ENCODE measurements around the gene NTHL1. TPM values are rescaled to one million over a fixed set of nuclear protein-coding genes. Genes with fewer than 3 reads are reported as not detected.
A peak's percentile ranks its signal among the peaks of the same experiment; 100 is the strongest.

The NTHL1 gene
- total and polyA plus RNA-seq, 2 of the 13 experiments (the other 11 are each of a cell fraction or from before 2014, with no cell fraction given): 47.5 to 64.9 TPM

GRCh38 chr16:2047330-2048115 lies at the start of gene NTHL1, which contains the start of gene TSC2 (continued):
- TF ChIP-seq FOXO1 (CRISPR knock-in tag; IDR thresholded peaks at IDR 0.05) (no peak; the same call in 1 of the 2 replicates), PAF1 (CRISPR knock-in tag; IDR thresholded peaks at IDR 0.05) (no peak), ASH2L (IDR thresholded peaks at IDR 0.05; ENCODE audit: insufficient read length, low read depth, low read length) (peak; percentile 65), MATR3 (CRISPR knock-in tag; IDR thresholded peaks at IDR 0.05) (no peak), NFE2L2 (IDR thresholded peaks at IDR 0.05; ENCODE audit: low read length) (no peak), ZNF160 (CRISPR knock-in tag; IDR thresholded peaks at IDR 0.05) (no peak), THAP11 (CRISPR knock-in tag; IDR thresholded peaks at IDR 0.05) (peak; percentile 100), ZBTB7B (CRISPR knock-in tag; IDR thresholded peaks at IDR 0.05) (peak; percentile 40; the same call in 1 of the 2 replicates), ZNF597 (CRISPR knock-in tag; IDR thresholded peaks at IDR 0.05) (0 out of 2 replicates have a peak, but pooled peaks have one; percentile 36), ZNF232 (CRISPR knock-in tag; IDR thresholded peaks at IDR 0.05; ENCODE audit: borderline replicate concordance) (peak; percentile 29; the same call in 1 of the 2 replicates), ZNF619 (CRISPR knock-in tag; IDR thresholded peaks at IDR 0.05) (no peak; the same call in none of the 2 replicates), ZMYM4 (CRISPR knock-in tag; IDR thresholded peaks at IDR 0.05) (no peak), ZNF326 (CRISPR knock-in tag; IDR thresholded peaks at IDR 0.05; ENCODE audit: borderline replicate concordance) (no peak), STAG1 (CRISPR knock-in tag; IDR thresholded peaks at IDR 0.05) (peak; percentile 3; the same call in 1 of the 2 replicates), FOXC1 (CRISPR knock-in tag; IDR thresholded peaks at IDR 0.05; ENCODE audit: borderline replicate concordance) (no peak; the same call in 1 of the 2 replicates), ZNF792 (CRISPR knock-in tag; IDR thresholded peaks at IDR 0.05) (peak; percentile 0; the same call in 1 of the 2 replicates), NR2F6 (IDR thresholded peaks at IDR 0.05) (no peak), NR2F6 (CRISPR knock-in tag; IDR thresholded peaks at IDR 0.05) (peak; percentile 58), ZNF841 (CRISPR knock-in tag; IDR thresholded peaks at IDR 0.05; ENCODE audit: borderline replicate concordance) (no peak), MTA1 (CRISPR knock-in tag; IDR thresholded peaks at IDR 0.05; ENCODE audit: borderline replicate concordance) (no peak), ZFP41 (CRISPR knock-in tag; IDR thresholded peaks at IDR 0.05; ENCODE audit: borderline replicate concordance) (no peak), ZFP82 (CRISPR knock-in tag; IDR thresholded peaks at IDR 0.05; ENCODE audit: borderline replicate concordance) (no peak), BRCA1 (CRISPR knock-in tag; IDR thresholded peaks at IDR 0.05) (no peak), ZNF710 (CRISPR knock-in tag; IDR thresholded peaks at IDR 0.05; ENCODE audit: borderline replicate concordance) (peak; percentile 40; the same call in 1 of the 2 replicates), ZNF713 (CRISPR knock-in tag; IDR thresholded peaks at IDR 0.05) (0 out of 2 replicates have a peak, but pooled peaks have one; percentile 26), AHR (CRISPR knock-in tag; IDR thresholded peaks at IDR 0.05) (no peak), IRX3 (CRISPR knock-in tag; IDR thresholded peaks at IDR 0.05; ENCODE audit: borderline replicate concordance, low read depth) (peak; percentile 64; the same call in 1 of the 2 replicates)
- TF ChIP-seq, protein P1, sequence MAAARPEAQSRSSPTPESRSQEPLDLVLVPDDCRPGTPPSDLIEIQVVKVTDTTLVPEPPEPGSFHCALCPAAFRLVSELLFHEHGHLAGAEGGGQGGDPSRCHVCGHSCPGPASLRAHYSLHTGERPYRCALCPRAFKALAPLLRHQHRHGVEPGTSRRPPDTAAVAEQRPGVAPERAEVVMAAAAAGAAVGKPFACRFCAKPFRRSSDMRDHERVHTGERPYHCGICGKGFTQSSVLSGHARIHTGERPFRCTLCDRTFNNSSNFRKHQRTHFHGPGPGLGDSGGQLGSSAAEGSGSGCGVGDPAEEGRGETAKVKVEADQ (CRISPR knock-in tag; IDR thresholded peaks at IDR 0.05; ENCODE audit: borderline replicate concordance): peak; percentile 73
- TF ChIP-seq, protein P2, sequence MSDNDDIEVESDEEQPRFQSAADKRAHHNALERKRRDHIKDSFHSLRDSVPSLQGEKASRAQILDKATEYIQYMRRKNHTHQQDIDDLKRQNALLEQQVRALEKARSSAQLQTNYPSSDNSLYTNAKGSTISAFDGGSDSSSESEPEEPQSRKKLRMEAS (IDR thresholded peaks at IDR 0.05): peak; percentile 76
